Measurements from ENCODE around the gene DUS4L. TPM values are rescaled to one million over a fixed set of nuclear protein-coding genes. Genes with fewer than 3 reads are reported as not detected.
A peak's percentile ranks its signal among the peaks of the same experiment; 100 is the strongest.

DUS4L gene
- total and polyA plus RNA-seq, 12 donors: 4.2 to 12.7 (median 6.8) TPM

GRCh38 chr7:107559864-107560263 lies 3.9 kb upstream of the DUS4L start:
- Histone ChIP-seq H3K4me1 (replicated peaks in 1 of 2) (peaks cover 0 to 32% of the 10 kb centered on the region in 2 donors), H3K4me3 (no peak overlapping the region), H3K36me3 (replicated peaks in 1 of 2) (no peaks in the 10 kb centered on the region), H3K27ac (peak overlapping the region in 1 of 5 donors; percentile 39), H3K9me3 (replicated peaks in 1 of 3) (no peaks in the 10 kb centered on the region), H3K27me3 (no peaks in the 10 kb centered on the region)
- no peak for TF ChIP-seq CTCF (IDR thresholded peaks at IDR 0.05)
- no peak for TF ChIP-seq POLR2A (IDR thresholded peaks at IDR 0.05)
- intact Hi-C loops (cut with DNase I): no loop called here
- WGBS, 4 donors: 59 to 62% (median 59%) methylated on average over 2 of the region's 2 CpGs
- no peak for DNase-seq

GRCh38 chr7:107560898-107561516 lies 2.8 kb upstream of the DUS4L start:
- TF ChIP-seq POLR2A (IDR thresholded peaks at IDR 0.05) (no peak), CTCF (IDR thresholded peaks at IDR 0.05) (no peak)
- no peaks in the 10 kb centered on the region for H3K27me3 ChIP-seq
- no peak overlapping the region for H3K27ac ChIP-seq
- no peaks in the 10 kb centered on the region for H3K9me3 ChIP-seq (replicated peaks in 1 of 3)
- H3K4me3 ChIP-seq: no peak overlapping the region
- 79 to 91% (median 85%) methylated on average over 6 of the region's 6 CpGs for WGBS, 4 donors
- H3K4me1 ChIP-seq (replicated peaks in 1 of 2): peaks cover 0 to 37% of the 10 kb centered on the region in 2 donors
- DNase-seq: no peak
- intact Hi-C loops (cut with DNase I): no loop called here
- H3K36me3 ChIP-seq (replicated peaks in 1 of 2): no peaks in the 10 kb centered on the region

GRCh38 chr7:107563081-107563774 lies 543 bp upstream of the DUS4L start:
- no peaks in the 10 kb centered on the region for H3K9me3 ChIP-seq (replicated peaks in 1 of 3)
- 3% methylated on average over 20 to 21 of the region's 21 CpGs for WGBS, 4 donors
- peak overlapping the region in 3 of 4 donors; percentile 84 to 98 (median 85) for H3K4me3 ChIP-seq
- intact Hi-C loops (cut with DNase I): no loop called here
- TF ChIP-seq POLR2A (IDR thresholded peaks at IDR 0.05): no peak
- no peak for TF ChIP-seq CTCF (IDR thresholded peaks at IDR 0.05)
- DNase-seq: peak in 4 of 7 donors; percentile 66 to 70 (median 68)
- H3K4me1 ChIP-seq (replicated peaks in 1 of 2): peaks cover 0 to 37% of the 10 kb centered on the region in 2 donors
- peak overlapping the region in 4 of 5 donors; percentile 91 to 95 (median 94) for H3K27ac ChIP-seq
- no peaks in the 10 kb centered on the region for H3K36me3 ChIP-seq (replicated peaks in 1 of 2)
- H3K27me3 ChIP-seq: no peaks in the 10 kb centered on the region

DNA sequence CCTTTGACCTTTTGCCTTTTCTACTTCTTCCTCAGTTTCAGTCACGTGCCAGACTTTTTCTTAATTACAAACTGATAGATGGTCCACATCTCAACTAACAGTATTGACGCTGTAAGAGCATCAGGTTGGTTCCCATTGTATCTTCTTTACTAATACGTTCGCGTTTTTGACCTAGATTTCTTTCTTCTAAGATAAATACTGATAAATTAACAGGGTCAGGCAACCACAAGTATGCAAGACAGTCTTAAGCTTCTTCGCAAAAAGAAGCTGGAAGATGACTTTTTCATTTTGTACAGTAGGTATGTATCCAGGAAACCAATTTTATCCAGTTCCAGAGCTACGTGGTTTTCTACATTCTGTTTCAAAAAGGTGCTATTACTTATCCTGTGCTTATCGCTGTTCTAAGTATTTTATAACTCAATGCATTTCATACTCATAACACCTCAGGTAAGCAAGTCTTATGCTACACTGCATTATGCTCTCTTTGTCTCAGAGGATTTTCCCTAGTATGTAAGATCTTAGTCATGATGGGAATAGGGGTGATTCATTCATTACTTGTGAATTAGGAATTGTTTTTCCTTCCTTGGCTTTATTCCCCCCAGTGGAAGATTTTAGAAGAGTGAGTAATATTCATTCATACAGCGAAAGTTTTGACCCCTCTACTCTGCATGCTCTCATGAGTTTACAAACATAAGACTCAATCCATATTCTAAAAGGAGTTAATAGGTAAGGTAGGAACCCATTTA lies 955 bp downstream of the DUS4L start:
- peaks cover 0 to 31% of the 10 kb centered on the region in 2 donors for H3K4me1 ChIP-seq (replicated peaks in 1 of 2)
- 41 to 45% (median 42%) methylated on average over 9 of the region's 9 CpGs for WGBS, 4 donors
- H3K4me3 ChIP-seq: peak overlapping the region; percentile 84 to 98 (median 88)
- TF ChIP-seq POLR2A (IDR thresholded peaks at IDR 0.05) (no peak), CTCF (IDR thresholded peaks at IDR 0.05) (no peak)
- no peak for DNase-seq
- intact Hi-C loops (cut with DNase I): no loop called here
- no peaks in the 10 kb centered on the region for H3K27me3 ChIP-seq
- H3K36me3 ChIP-seq (replicated peaks in 1 of 2): no peaks in the 10 kb centered on the region
- H3K9me3 ChIP-seq (replicated peaks in 1 of 3): no peaks in the 10 kb centered on the region
- H3K27ac ChIP-seq: peak overlapping the region; percentile 45 to 95 (median 94)

Data from adrenal gland (tissue), 12 donors.